GM19467 (cell line): ENCODE data around the gene UBR3.
"Not testable (repeated sequence)": the region's sequence is repeated elsewhere in the genome, so short reads cannot be mapped to it uniquely, and the experiment has no call there.

Experiments
- ATAC-seq: cut with Tn5 transposase; IDR thresholded peaks from one replicate; pipeline ENCODE4 v1.9.1; 2021; ENCODE audit warnings: mild to moderate bottlenecking, moderate library complexity; ENCODE audit not compliant: unreplicated experiment

UBR3 gene

GRCh38 chr2:169862816-169863215, 35.6 kb downstream of the UBR3 start:
- ATAC-seq, result no peak

GRCh38 chr2:169865492-169865891, 38.2 kb downstream of the UBR3 start:
- ATAC-seq, result no peak

GRCh38 chr2:169866230-169866629, 39.0 kb downstream of the UBR3 start:
- not testable (repeated sequence) for ATAC-seq

GRCh38 chr2:169867579-169867978, 40.3 kb downstream of the UBR3 start:
- ATAC-seq, result no peak

GRCh38 chr2:169868951-169869350, 41.7 kb downstream of the UBR3 start:
- ATAC-seq, result no peak

- not testable (repeated sequence) for ATAC-seq
Measured at GRCh38 chr2:169871369-169871768, 44.1 kb downstream of the UBR3 start.

GRCh38 chr2:169871994-169872393, 44.7 kb downstream of the UBR3 start:
- ATAC-seq, result no peak

GRCh38 chr2:169877398-169877797, 50.1 kb downstream of the UBR3 start:
- no peak for ATAC-seq

- no peak for ATAC-seq
Measured at GRCh38 chr2:169887120-169887519, 59.9 kb downstream of the UBR3 start.

GRCh38 chr2:169891593-169892298, 64.5 kb downstream of the UBR3 start:
- no peak for ATAC-seq

- no peak for ATAC-seq
Measured at GRCh38 chr2:169892951-169893350, 65.7 kb downstream of the UBR3 start.

GRCh38 chr2:169895294-169895985, 68.2 kb downstream of the UBR3 start:
- ATAC-seq, result no peak

GRCh38 chr2:169897834-169898233, 70.6 kb downstream of the UBR3 start:
- no peak for ATAC-seq

- not testable (repeated sequence) for ATAC-seq
Measured at GRCh38 chr2:169900103-169900502, 72.8 kb downstream of the UBR3 start.

GRCh38 chr2:169900686-169901085, 73.4 kb downstream of the UBR3 start:
- ATAC-seq, result no peak

- no peak for ATAC-seq
Measured at GRCh38 chr2:169906731-169907130, 79.5 kb downstream of the UBR3 start.

- ATAC-seq, result no peak
Measured at GRCh38 chr2:169909376-169909775, 82.1 kb downstream of the UBR3 start.

GRCh38 chr2:169910109-169910799, 83.0 kb downstream of the UBR3 start:
- ATAC-seq, result no peak

GRCh38 chr2:169911119-169911518, 83.9 kb downstream of the UBR3 start:
- no peak for ATAC-seq

- no peak for ATAC-seq
Measured at GRCh38 chr2:169916623-169917022, 89.4 kb downstream of the UBR3 start.

GRCh38 chr2:169923977-169924376, 96.7 kb downstream of the UBR3 start:
- no peak for ATAC-seq

- no peak for ATAC-seq
Measured at GRCh38 chr2:169925968-169926367, 98.7 kb downstream of the UBR3 start.
